GM19463 (cell line): ENCODE results near the gene FCGR2B.
A peak's percentile ranks its signal among the peaks of the same experiment; 100 is the strongest.
"Not testable (repeated sequence)": the region's sequence is repeated elsewhere in the genome, so short reads cannot be mapped to it uniquely, and the experiment has no call there.

Source experiments
- ATAC-seq: cut with Tn5 transposase; IDR thresholded peaks from one replicate; pipeline ENCODE4 v1.9.1; 2021; ENCODE audit warnings: mild to moderate bottlenecking, moderate library complexity; ENCODE audit not compliant: unreplicated experiment

FCGR2B gene

GRCh38 chr1:161647507-161648360, 15.2 kb upstream of the FCGR2B start:
- peak; percentile 45 for ATAC-seq

- ATAC-seq: not testable (repeated sequence)
These were observed 9.4 kb upstream of the FCGR2B start for GRCh38 chr1:161653541-161653940.

- ATAC-seq: not testable (repeated sequence)
These were observed 9.0 kb upstream of the FCGR2B start for GRCh38 chr1:161653971-161654370.

- not testable (repeated sequence) for ATAC-seq
These were observed 4.4 kb upstream of the FCGR2B start for GRCh38 chr1:161658524-161658923.

GRCh38 chr1:161661660-161662311, 1.2 kb upstream of the FCGR2B start:
- ATAC-seq: not testable (repeated sequence)

GRCh38 chr1:161663569-161663968, 626 bp downstream of the FCGR2B start:
- ATAC-seq: peak; percentile 13

GRCh38 chr1:161664689-161665088, 1.7 kb downstream of the FCGR2B start:
- not testable (repeated sequence) for ATAC-seq

- not testable (repeated sequence) for ATAC-seq
These were observed 8.4 kb downstream of the FCGR2B start for GRCh38 chr1:161671045-161672020.

GRCh38 chr1:161673437-161673836, 10.5 kb downstream of the FCGR2B start:
- ATAC-seq: not testable (repeated sequence)

- not testable (repeated sequence) for ATAC-seq
These were observed 11.5 kb downstream of the FCGR2B start for GRCh38 chr1:161674447-161674846.

GRCh38 chr1:161674908-161675307, 12.0 kb downstream of the FCGR2B start:
- ATAC-seq: not testable (repeated sequence)

- no peak for ATAC-seq
These were observed 13.5 kb downstream of the FCGR2B start for GRCh38 chr1:161676441-161676840.

- ATAC-seq: no peak
These were observed 14.2 kb downstream of the FCGR2B start for GRCh38 chr1:161676958-161677689.

GRCh38 chr1:161678500-161678899, 15.6 kb downstream of the FCGR2B start:
- ATAC-seq: no peak

- ATAC-seq: no peak
These were observed 18.9 kb downstream of the FCGR2B start for GRCh38 chr1:161681879-161682278.

- no peak for ATAC-seq
These were observed 26.0 kb downstream of the FCGR2B start for GRCh38 chr1:161688946-161689345.

- ATAC-seq: no peak
These were observed 28.9 kb downstream of the FCGR2B start for GRCh38 chr1:161691846-161692245.

GRCh38 chr1:161693020-161693712, 30.2 kb downstream of the FCGR2B start:
- ATAC-seq: not testable (repeated sequence)

- ATAC-seq: not testable (repeated sequence)
These were observed 35.4 kb downstream of the FCGR2B start for GRCh38 chr1:161698302-161698701.

- ATAC-seq: no peak
These were observed 39.3 kb downstream of the FCGR2B start for GRCh38 chr1:161702250-161702649.
